Ovary (tissue), 9 donors: ENCODE data around the gene PLCB1. TPM values are rescaled to one million over a fixed set of nuclear protein-coding genes. Genes with fewer than 3 reads are reported as not detected.

ENCODE experiments used
- DNase-seq, 5 donors: peaks; one replicate each; pipeline ENCODE4 v3.0.0-alpha.2; 2019 to 2020
- H3K27ac ChIP-seq, 2 donors: fragments of 200-600 bp; one replicate each; pipeline versions ENCODE4 v1.5.1 to v1.8.0; 2019 to 2022
- H3K27me3 ChIP-seq: fragments of 200-600 bp; one replicate; pipeline ENCODE4 v1.8.0; 2022
- H3K36me3 ChIP-seq: fragments of 200-600 bp; sonication (generic); one replicate; pipeline ENCODE4 v1.5.1; 2019
- H3K4me1 ChIP-seq: one replicate; pipeline ENCODE4 v1.8.1; 2013; ENCODE audit warnings: mild to moderate bottlenecking, moderate library complexity; ENCODE audit not compliant: insufficient read depth
- H3K4me3 ChIP-seq: fragments of 200-600 bp; sonication (generic); one replicate; pipeline ENCODE4 v1.5.1; 2017
- H3K9me3 ChIP-seq, 2 donors: fragments of 200-600 bp in 1 of 2; sonication (generic) in 1 of 2; one replicate each; pipeline versions ENCODE4 v1.5.1 to v1.8.1; 2013 to 2019; ENCODE audit warnings: mild to moderate bottlenecking in 1 of 2, moderate library complexity in 1 of 2
- CTCF ChIP-seq, 3 donors: fragments of 450-650 bp in 2 of 3; fragments of 200-600 bp in 1 of 3; IDR thresholded peaks; one replicate each; pipeline versions ENCODE4 v1.5.1 to v1.8.0; 2016 to 2022; ENCODE audit warnings: antibody characterized with exemption in 3 of 3, mild to moderate bottlenecking in 1 of 3
- EP300 ChIP-seq: sonication (generic); formaldehyde crosslinking; IDR thresholded peaks from one replicate; pipeline ENCODE4 v1.6.1; 2017; ENCODE audit warnings: antibody characterized with exemption
- POLR2A ChIP-seq: fragments of 450-650 bp; IDR thresholded peaks from one replicate; pipeline ENCODE4 v1.6.1; 2017; ENCODE audit warnings: antibody characterized with exemption, mild to moderate bottlenecking, moderate library complexity
- WGBS, 3 donors: extraction: QIAGEN DNeasy Blood & Tissue Kit in 1 of 3; methylation state at CpG; one replicate each; pipeline versions ENCODE4 v1.1.5 to v1.1.7; 2013 to 2017; 5-methylcytosine and 5-hydroxymethylcytosine counted together
- intact Hi-C, 4 donors: fragments of 100-400 bp; cut with DNase I; formaldehyde crosslinking; loops; one replicate each; pipeline versions ENCODE4 v1.11.0 to v1.15.1; 2022 to 2023
- polyA plus RNA-seq, 2 donors: library from polyadenylated mRNA; stranded (reverse); fragments of 200-250 nt in 1 of 2; fragments of 350-450 nt in 1 of 2; fragmentation: Illumina TruSeq in 1 of 2; extraction: RNeasy Lipid Tissue Mini Kit (QIAGEN cat#74804) in 1 of 2; gene quantifications; one replicate each; pipeline ENCODE4 v1.2.3, GENCODE V29; 2013 to 2014
- total RNA-seq, 7 donors: library from RNA; depleted of rRNA in 2 of 7; stranded (reverse); fragments of >200 nt in 2 of 7; fragmentation: NEBNext Ultra II Directional in 3 of 7; extraction: Animal tissue kit (Norgen Biotek cat#: 25700) in 3 of 7; gene quantifications; one replicate each; pipeline versions ENCODE4 v1.1.0 to v1.2.4, GENCODE V29; 2016 to 2023
- donor health status: DM: no; HTN: no; CAD: no; lungs with moderate emphysema.
- donor health status: DM: no; HTN: no; CAD: no.
- donor health status: Bipolar disorder and iron deficiency.
- donor health status: DM: yes; HTN: yes; CAD: no.
- donor health status: DM: no; HTN: no; CAD: no.
- donor health status: DM: yes; HTN: yes; CAD: no.

The PLCB1 gene
- total and polyA plus RNA-seq, 9 donors, result 2.9 to 29.5 (median 9.0) TPM

GRCh38 chr20:8242066-8242465, 110.0 kb downstream of the PLCB1 start:
- intact Hi-C loops, result no loop called here
- WGBS, 3 donors, result 87 to 94% (median 92%) methylated on average over 2 of the region's 2 CpGs
- TF ChIP-seq POLR2A (no peak), CTCF (IDR thresholded peaks at IDR 0.05) (no peak), EP300 (no peak)
- Histone ChIP-seq H3K4me3 (no peak overlapping the region), H3K9me3 (no peaks in the 10 kb centered on the region), H3K27me3 (no peaks in the 10 kb centered on the region), H3K36me3 (no peaks in the 10 kb centered on the region), H3K27ac (no peak overlapping the region), H3K4me1 (no peaks in the 10 kb centered on the region)
- no peak for DNase-seq

- DNase-seq, result no peak
- intact Hi-C loops, result no loop called here
- Histone ChIP-seq H3K27ac (no peak overlapping the region), H3K9me3 (no peaks in the 10 kb centered on the region), H3K4me3 (no peak overlapping the region), H3K36me3 (no peaks in the 10 kb centered on the region), H3K27me3 (no peaks in the 10 kb centered on the region), H3K4me1 (no peaks in the 10 kb centered on the region)
- 51 to 56% (median 53%) methylated on average over 7 of the region's 7 CpGs for WGBS, 3 donors
- TF ChIP-seq EP300, result no peak
- TF ChIP-seq CTCF (IDR thresholded peaks at IDR 0.05), result no peak
- TF ChIP-seq POLR2A, result no peak
Observed at GRCh38 chr20:8242827-8243724, 111.0 kb downstream of the PLCB1 start.

DNA sequence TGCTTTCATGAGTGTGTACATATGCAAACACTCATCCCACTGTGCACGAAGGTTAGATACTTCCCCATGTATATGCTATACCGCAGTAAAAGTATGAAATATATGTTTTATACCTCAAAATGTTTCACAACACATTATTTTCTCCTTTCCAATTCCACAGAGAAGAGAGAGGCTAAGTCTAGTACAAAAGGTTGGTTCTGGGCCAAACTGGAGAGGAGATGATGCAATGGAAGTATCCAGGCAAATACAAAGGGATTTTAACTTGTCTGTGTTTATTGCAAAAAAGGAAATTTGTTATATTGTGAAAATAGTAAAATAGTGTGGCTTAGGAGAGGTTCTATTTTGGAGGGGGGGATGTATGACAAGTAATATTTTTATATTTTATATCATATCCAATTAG, 112.6 kb downstream of the PLCB1 start:
- Histone ChIP-seq H3K4me3 (no peak overlapping the region), H3K4me1 (no peaks in the 10 kb centered on the region), H3K9me3 (no peaks in the 10 kb centered on the region), H3K27ac (no peak overlapping the region), H3K36me3 (no peaks in the 10 kb centered on the region), H3K27me3 (no peaks in the 10 kb centered on the region)
- 79 to 88% (median 83%) methylated on average over 2 of the region's 2 CpGs for WGBS, 3 donors
- TF ChIP-seq POLR2A (no peak), CTCF (IDR thresholded peaks at IDR 0.05) (no peak), EP300 (no peak)
- peak in 1 of 5 donors; percentile 59 for DNase-seq
- intact Hi-C loops, result no loop called here

DNA sequence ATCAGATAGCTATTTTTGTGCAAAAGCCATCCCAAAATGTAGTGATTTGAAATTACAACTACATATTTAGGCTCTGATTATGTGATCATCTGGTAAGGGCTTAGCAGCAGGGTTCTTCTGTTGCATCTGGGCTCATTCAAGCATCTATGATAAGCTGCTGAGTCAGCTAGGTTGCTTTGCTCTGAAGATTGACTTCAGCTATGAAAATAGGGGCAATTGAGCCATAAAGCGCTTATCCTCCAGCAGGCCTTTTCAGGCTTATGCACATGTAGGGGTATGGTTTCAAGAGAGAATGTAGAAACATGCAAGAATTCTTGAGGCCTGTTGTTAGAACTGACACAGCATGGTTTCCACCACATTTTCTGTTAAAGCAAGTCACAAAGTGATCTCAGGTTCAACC, 114.1 kb downstream of the PLCB1 start:
- Histone ChIP-seq H3K36me3 (no peaks in the 10 kb centered on the region), H3K9me3 (no peaks in the 10 kb centered on the region), H3K27ac (no peak overlapping the region), H3K27me3 (no peaks in the 10 kb centered on the region), H3K4me3 (no peak overlapping the region), H3K4me1 (no peaks in the 10 kb centered on the region)
- DNase-seq, result no peak
- intact Hi-C loops, result no loop called here
- TF ChIP-seq EP300 (no peak), POLR2A (no peak), CTCF (IDR thresholded peaks at IDR 0.05) (no peak)
- 86 to 100% (median 99%) methylated on average over 1 of the region's 1 CpG for WGBS, 3 donors
